Ovary (tissue), 3 donors: ENCODE measurements around the gene MTG1.

Experiments
- EP300 ChIP-seq: sonication (generic); formaldehyde crosslinking; IDR thresholded peaks from one replicate; pipeline ENCODE4 v1.6.1; 2017; ENCODE audit warnings: antibody characterized with exemption
- POLR2A ChIP-seq: fragments of 450-650 bp; IDR thresholded peaks from one replicate; pipeline ENCODE4 v1.6.1; 2017; ENCODE audit warnings: antibody characterized with exemption, mild to moderate bottlenecking, moderate library complexity
- TF ChIP-seq, protein P1 (sequence below), 3 donors: fragments of 450-650 bp in 2 of 3; fragments of 200-600 bp in 1 of 3; IDR thresholded peaks; one replicate each; pipeline versions ENCODE4 v1.5.1 to v1.8.0; 2016 to 2022; ENCODE audit warnings: antibody characterized with exemption in 3 of 3, mild to moderate bottlenecking in 1 of 3
- donor health status: DM: no; HTN: no; CAD: no.

DNA sequence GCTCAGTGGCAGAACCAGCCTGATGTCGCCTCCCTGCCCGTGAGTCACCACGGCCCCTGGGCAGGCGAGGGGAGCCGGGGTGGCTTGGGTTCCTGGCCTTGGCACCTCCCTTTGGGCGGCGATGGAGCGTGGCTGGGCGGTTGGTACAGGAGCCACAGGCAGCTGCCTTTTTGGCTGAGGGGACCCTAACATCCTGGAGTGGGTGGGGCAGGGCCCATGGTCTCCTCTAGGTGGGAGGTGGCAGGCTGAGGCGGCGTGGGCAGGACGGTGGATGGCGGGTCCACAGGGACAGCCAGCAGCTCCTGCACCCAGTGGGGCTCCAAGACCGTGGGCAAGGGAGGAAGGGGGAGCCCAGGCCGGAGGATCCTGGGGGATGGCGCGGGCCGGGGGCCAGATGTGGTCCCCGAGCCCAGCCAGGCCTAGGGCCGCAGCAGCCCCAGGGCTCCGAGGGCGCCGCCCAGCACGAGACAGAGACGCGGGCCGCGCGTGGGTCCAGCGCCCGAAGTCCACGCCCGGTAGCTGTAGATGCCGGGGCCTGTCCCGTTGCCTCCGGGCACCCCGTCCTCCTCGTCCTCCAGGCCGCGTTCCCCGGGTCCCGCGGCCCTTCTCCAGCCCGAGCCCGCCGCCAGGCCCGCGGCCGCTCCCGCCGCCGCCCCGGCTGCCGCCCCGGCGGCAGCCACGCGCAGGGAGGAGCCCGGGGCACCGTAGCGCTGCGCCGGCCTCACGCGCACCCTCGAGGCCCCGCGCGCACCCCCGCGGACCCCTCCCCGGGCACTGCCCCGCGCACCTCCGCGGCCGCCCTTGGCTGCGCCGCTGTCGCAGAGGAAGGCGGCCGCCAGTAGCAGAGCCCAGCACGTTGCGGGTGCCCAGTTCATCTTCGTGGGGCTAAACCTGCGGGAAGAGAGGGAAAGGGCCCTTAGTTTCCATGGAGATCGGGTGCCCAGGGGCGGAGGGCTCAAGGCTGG is 29.1 kb downstream of the MTG1 start:
- TF ChIP-seq, protein P1, sequence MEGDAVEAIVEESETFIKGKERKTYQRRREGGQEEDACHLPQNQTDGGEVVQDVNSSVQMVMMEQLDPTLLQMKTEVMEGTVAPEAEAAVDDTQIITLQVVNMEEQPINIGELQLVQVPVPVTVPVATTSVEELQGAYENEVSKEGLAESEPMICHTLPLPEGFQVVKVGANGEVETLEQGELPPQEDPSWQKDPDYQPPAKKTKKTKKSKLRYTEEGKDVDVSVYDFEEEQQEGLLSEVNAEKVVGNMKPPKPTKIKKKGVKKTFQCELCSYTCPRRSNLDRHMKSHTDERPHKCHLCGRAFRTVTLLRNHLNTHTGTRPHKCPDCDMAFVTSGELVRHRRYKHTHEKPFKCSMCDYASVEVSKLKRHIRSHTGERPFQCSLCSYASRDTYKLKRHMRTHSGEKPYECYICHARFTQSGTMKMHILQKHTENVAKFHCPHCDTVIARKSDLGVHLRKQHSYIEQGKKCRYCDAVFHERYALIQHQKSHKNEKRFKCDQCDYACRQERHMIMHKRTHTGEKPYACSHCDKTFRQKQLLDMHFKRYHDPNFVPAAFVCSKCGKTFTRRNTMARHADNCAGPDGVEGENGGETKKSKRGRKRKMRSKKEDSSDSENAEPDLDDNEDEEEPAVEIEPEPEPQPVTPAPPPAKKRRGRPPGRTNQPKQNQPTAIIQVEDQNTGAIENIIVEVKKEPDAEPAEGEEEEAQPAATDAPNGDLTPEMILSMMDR (IDR thresholded peaks at IDR 0.05): no peak
- no peak for TF ChIP-seq POLR2A
- no peak for TF ChIP-seq EP300
